SK-N-SH (cell line): Measurements from ENCODE around the gene CLEC17A. TPM values are rescaled to one million over a fixed set of nuclear protein-coding genes. Genes with fewer than 3 reads are reported as not detected.

Experiments
- CTCF ChIA-PET: fragments of 300-600, 350-600 bp; formaldehyde crosslinking; extraction: SDS; loops from one replicate; lab custom pipeline; 2021; lab: Yijun Ruan, JAX
- POLR2A ChIA-PET: fragments of 350-600 bp; sonication (Branson Sonifier 250); formaldehyde crosslinking; extraction: SDS; loops from one replicate; lab custom pipeline; 2020; ENCODE audit warnings: antibody characterized with exemption, inconsistent platforms; lab: Yijun Ruan, JAX
- DNase-seq: peaks from one replicate; pipeline ENCODE4 v3.0.0; 2012
- H2AFZ ChIP-seq: fragments of 200-600 bp; sonication (generic); 2 replicates; pipeline ENCODE4 v1.8.1; 2016; ENCODE audit warnings: antibody characterized with exemption, mild to moderate bottlenecking, low read depth
- H3F3A ChIP-seq: fragments of 200-600 bp; sonication (generic); replicated peaks from 2 replicates; pipeline ENCODE3; 2016; ENCODE audit warnings: antibody characterized with exemption, mild to moderate bottlenecking; ENCODE audit not compliant: insufficient read depth
- H3K27ac ChIP-seq, 2 experiments: fragments of 200-500 bp in 1 of 2; fragments of 200-600 bp in 1 of 2; sonication (Bioruptor generic) in 1 of 2; sonication (generic), shearing (Covaris generic) in 1 of 2; 2 replicates each; pipeline versions ENCODE4 v1.5.1 to v1.6.1; 2014 to 2016; ENCODE audit warnings: low read depth in 2 of 2, inconsistent platforms in 1 of 2, low read length in 1 of 2, mild to moderate bottlenecking in 1 of 2, mixed read lengths in 1 of 2
- H3K27me3 ChIP-seq: fragments of 200-600 bp; sonication (generic), shearing (Covaris generic); 2 replicates; pipeline ENCODE4 v1.6.1; 2016; ENCODE audit warnings: mixed run types; ENCODE audit not compliant: insufficient read depth
- H3K36me3 ChIP-seq, 2 experiments: fragments of 200-500 bp in 1 of 2; fragments of 200-600 bp in 1 of 2; sonication (Bioruptor generic) in 1 of 2; sonication (generic) in 1 of 2; replicated peaks in 1 of 2; 2 replicates each; pipeline versions ENCODE3 to v1.5.1; 2014 to 2016; ENCODE audit warnings: low read length in 1 of 2, mild to moderate bottlenecking in 1 of 2; ENCODE audit not compliant: insufficient read depth in 2 of 2, control insufficient read depth in 1 of 2
- H3K4me1 ChIP-seq, 2 experiments: fragments of 200-500 bp in 1 of 2; fragments of 200-600 bp in 1 of 2; sonication (Bioruptor generic) in 1 of 2; sonication (generic), shearing (Covaris generic) in 1 of 2; 2 replicates each; pipeline versions ENCODE4 v1.5.1 to v1.6.1; 2014 to 2016; ENCODE audit warnings: low read depth in 1 of 2, low read length in 1 of 2, mixed run types in 1 of 2; ENCODE audit not compliant: insufficient read depth in 2 of 2, control insufficient read depth in 1 of 2
- H3K4me2 ChIP-seq: fragments of 200-600 bp; sonication (generic), shearing (Covaris generic); 2 replicates; pipeline ENCODE4 v1.6.1; 2017; ENCODE audit warnings: mixed run types
- H3K4me3 ChIP-seq, 2 experiments: fragments of 200-500 bp in 1 of 2; fragments of 200-600 bp in 1 of 2; sonication (Bioruptor generic) in 1 of 2; sonication (generic), shearing (Covaris generic) in 1 of 2; 2 replicates each; pipeline versions ENCODE4 v1.5.1 to v1.8.1; 2014 to 2016; ENCODE audit warnings: low read depth in 2 of 2, inconsistent platforms in 1 of 2, low read length in 1 of 2, mild to moderate bottlenecking in 1 of 2, mixed read lengths in 1 of 2, moderate library complexity in 1 of 2
- H3K79me2 ChIP-seq: fragments of 200-600 bp; sonication (generic); 2 replicates; pipeline ENCODE4 v1.8.1; 2017; ENCODE audit warnings: mild to moderate bottlenecking; ENCODE audit not compliant: insufficient read depth
- H3K9ac ChIP-seq: fragments of 200-600 bp; sonication (generic); 2 replicates; pipeline ENCODE4 v1.6.1; 2017; ENCODE audit warnings: mixed run types
- H3K9me2 ChIP-seq: fragments of 200-600 bp; sonication (generic); 2 replicates; pipeline ENCODE4 v1.6.1; 2017; ENCODE audit warnings: mixed run types
- H3K9me3 ChIP-seq: fragments of 200-600 bp; sonication (generic); 2 replicates; pipeline ENCODE4 v1.6.1; 2017; ENCODE audit warnings: mixed run types, mild to moderate bottlenecking, moderate library complexity
- H4K20me1 ChIP-seq: fragments of 200-600 bp; sonication (generic); 2 replicates; pipeline ENCODE4 v1.6.1; 2017; ENCODE audit warnings: mild to moderate bottlenecking, mixed run types; ENCODE audit not compliant: insufficient read depth
- CHD2 ChIP-seq: fragments of 150-350 bp; IDR thresholded peaks from 2 replicates; pipeline ENCODE4 v1.6.1; 2018; ENCODE audit warnings: low read length; ENCODE audit not compliant: partially characterized antibody
- EP300 ChIP-seq, 2 experiments: IDR thresholded peaks; 2 replicates each; pipeline versions ENCODE4 v1.4.0 to v1.6.1; 2012; ENCODE audit warnings: borderline replicate concordance in 1 of 2, low read depth in 1 of 2, low read length in 1 of 2
- EZH2phosphoT487 ChIP-seq: fragments of 200-600 bp; sonication (generic); IDR thresholded peaks from 2 replicates; pipeline ENCODE4 v1.6.1; 2017; ENCODE audit warnings: low read depth, mixed run types, mild to moderate bottlenecking, antibody characterized with exemption, moderate library complexity, borderline replicate concordance
- FOXJ3 ChIP-seq: sonication (generic); formaldehyde crosslinking; IDR thresholded peaks from 2 replicates; pipeline ENCODE4 v1.5.1; 2020; ENCODE audit warnings: mild to moderate bottlenecking, missing genetic modification reagents
- FOXM1 ChIP-seq: IDR thresholded peaks from 2 replicates; pipeline ENCODE4 v1.4.0; 2012; ENCODE audit warnings: low read depth, mild to moderate bottlenecking
- GATA2 ChIP-seq: sonication (generic); formaldehyde crosslinking; IDR thresholded peaks from 2 replicates; pipeline ENCODE4 v1.5.0; 2020; ENCODE audit warnings: mild to moderate bottlenecking, missing genetic modification reagents
- JUND ChIP-seq: IDR thresholded peaks from 2 replicates; pipeline ENCODE4 v1.4.0; 2012
- MEF2A ChIP-seq: IDR thresholded peaks from 2 replicates; pipeline ENCODE4 v1.4.0; 2012; ENCODE audit warnings: low read depth, borderline replicate concordance
- NRF1 ChIP-seq: IDR thresholded peaks from 2 replicates; pipeline ENCODE4 v1.6.1; 2012; ENCODE audit warnings: low read depth, mild to moderate bottlenecking, low read length
- RCOR1 ChIP-seq: fragments of 150-350 bp; IDR thresholded peaks from 2 replicates; pipeline ENCODE4 v1.6.1; 2017; ENCODE audit warnings: antibody characterized with exemption, low read length
- SIN3A ChIP-seq: IDR thresholded peaks from 2 replicates; pipeline ENCODE4 v1.6.1; 2012; ENCODE audit warnings: low read depth, mild to moderate bottlenecking, low read length, moderate library complexity, borderline replicate concordance
- TEAD4 ChIP-seq: IDR thresholded peaks from 2 replicates; pipeline ENCODE4 v1.4.0; 2012; ENCODE audit warnings: mild to moderate bottlenecking, borderline replicate concordance; ENCODE audit not compliant: insufficient read depth
- YY1 ChIP-seq: IDR thresholded peaks from 2 replicates; pipeline ENCODE4 v1.4.0; 2012; ENCODE audit warnings: low read depth, mild to moderate bottlenecking
- WGBS: methylation state at CpG from one replicate; pipeline ENCODE4 v1.1.6; 2017; ENCODE audit warnings: low lambda C conversion rate; 5-methylcytosine and 5-hydroxymethylcytosine counted together
- polyA plus RNA-seq, 3 experiments: library from polyadenylated mRNA; depleted of rRNA; stranded (reverse); fragments of >200 nt; gene quantifications; 2 replicates each; pipeline ENCODE4 v1.2.3, GENCODE V29; 2012
- TF ChIP-seq, protein P1 (sequence below): IDR thresholded peaks from 2 replicates; pipeline ENCODE4; 2012

The CLEC17A gene
- polyA plus RNA-seq, 1 of the 3 experiments (the other 2 are of a cell fraction), result not detected

DNA sequence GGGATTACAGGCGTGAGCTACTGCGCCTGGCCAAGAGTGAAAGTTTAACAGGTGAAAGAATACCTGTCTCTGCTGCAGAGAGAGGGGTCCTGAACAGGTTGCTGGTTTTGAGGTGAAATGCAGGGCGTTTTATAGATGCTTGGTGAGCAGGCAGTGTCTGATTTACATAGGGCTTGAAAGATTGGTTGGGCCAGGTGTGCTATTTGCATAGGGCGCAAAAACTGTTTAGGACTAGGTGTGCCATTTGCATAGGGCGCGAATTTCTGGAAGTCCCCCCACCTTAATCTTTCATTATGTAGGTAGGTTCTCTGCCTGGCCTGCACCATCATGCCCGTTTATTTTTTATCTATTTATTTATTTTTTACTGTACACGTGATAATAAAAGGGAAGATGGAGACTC lies 6.5 kb upstream of the CLEC17A start:
- no peak overlapping the region for H3K9ac ChIP-seq
- WGBS, result 60% methylated on average over 8 of the region's 8 CpGs
- H3K27ac ChIP-seq, result no peak overlapping the region
- H3K27me3 ChIP-seq, result peaks cover 5% of the 10 kb centered on the region; the same call in 1 of the 2 replicates
- no peaks in the 10 kb centered on the region for H3K36me3 ChIP-seq
- no peak overlapping the region for H3K4me2 ChIP-seq
- no peak overlapping the region for H3K4me3 ChIP-seq
- no peak overlapping the region for H2AFZ ChIP-seq
- peaks cover 5% of the 10 kb centered on the region for H3K79me2 ChIP-seq
- CTCF ChIA-PET, result interaction anchor here (0.7 to 2.4 kb wide), 3 partner anchors 16 to 110 kb away, joined by 3 to 7 read pairs (median 5); no protein-coding TSS in a partner anchor
- DNase-seq, result no peak
- H3K9me3 ChIP-seq, result no peaks in the 10 kb centered on the region
- H3K9me2 ChIP-seq, result no peaks in the 10 kb centered on the region
- no peak for TF ChIP-seq MEF2A
- TF ChIP-seq TEAD4, result no peak
- TF ChIP-seq GATA2 (CRISPR knock-in tag), result no peak
- TF ChIP-seq SIN3A, result no peak
- no peak for TF ChIP-seq FOXJ3
- TF ChIP-seq, protein P1, sequence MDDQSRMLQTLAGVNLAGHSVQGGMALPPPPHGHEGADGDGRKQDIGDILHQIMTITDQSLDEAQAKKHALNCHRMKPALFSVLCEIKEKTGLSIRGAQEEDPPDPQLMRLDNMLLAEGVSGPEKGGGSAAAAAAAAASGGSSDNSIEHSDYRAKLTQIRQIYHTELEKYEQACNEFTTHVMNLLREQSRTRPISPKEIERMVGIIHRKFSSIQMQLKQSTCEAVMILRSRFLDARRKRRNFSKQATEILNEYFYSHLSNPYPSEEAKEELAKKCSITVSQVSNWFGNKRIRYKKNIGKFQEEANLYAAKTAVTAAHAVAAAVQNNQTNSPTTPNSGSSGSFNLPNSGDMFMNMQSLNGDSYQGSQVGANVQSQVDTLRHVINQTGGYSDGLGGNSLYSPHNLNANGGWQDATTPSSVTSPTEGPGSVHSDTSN, result no peak
- no peak for TF ChIP-seq CHD2
- TF ChIP-seq EP300 (IDR thresholded peaks at IDR 0.05; ENCODE audit: borderline replicate concordance in 1 of 2, low read depth in 1 of 2, low read length in 1 of 2), result no peak
- no peak for TF ChIP-seq YY1
- no peak for TF ChIP-seq EZH2phosphoT487
- TF ChIP-seq RCOR1, result no peak
- TF ChIP-seq FOXM1, result no peak
- TF ChIP-seq JUND, result no peak
- no peak for TF ChIP-seq NRF1
- TF ChIP-seq, all 33 proteins: peak for 0
- Histone ChIP-seq H3F3A (no peaks in the 10 kb centered on the region), H4K20me1 (no peaks in the 10 kb centered on the region), H3K4me1 (no peaks in the 10 kb centered on the region)
- POLR2A ChIA-PET, result interaction anchor here (0.6 kb wide), 1 partner anchor 118 kb away, joined by 4 read pairs; no protein-coding TSS in a partner anchor

DNA sequence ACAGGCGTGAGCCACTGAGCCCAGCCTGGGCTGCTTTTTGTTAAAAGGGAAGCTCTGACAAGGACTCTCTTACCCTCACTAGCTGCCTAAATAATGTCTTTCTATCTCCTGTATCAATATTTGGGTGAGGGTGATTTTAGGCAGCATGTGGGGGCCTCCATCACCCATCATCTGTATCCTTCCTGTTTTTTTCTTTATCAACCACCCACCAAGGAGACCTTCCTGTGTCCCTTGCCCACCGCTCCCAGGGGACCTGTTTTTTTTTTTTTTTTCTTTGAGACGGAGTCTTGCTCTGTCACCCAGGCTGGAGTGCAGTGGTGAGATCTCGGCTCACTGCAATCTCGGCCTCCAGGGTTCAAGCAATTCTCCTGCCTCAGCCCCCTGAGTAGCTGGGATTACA lies 5.6 kb upstream of the CLEC17A start:
- H3K27me3 ChIP-seq, result peaks cover 5% of the 10 kb centered on the region; the same call in 1 of the 2 replicates
- no peaks in the 10 kb centered on the region for H3K4me1 ChIP-seq
- H3K9ac ChIP-seq, result no peak overlapping the region
- no peak overlapping the region for H3K4me2 ChIP-seq
- no peaks in the 10 kb centered on the region for H3K36me3 ChIP-seq
- no peak for DNase-seq
- no peak overlapping the region for H3K4me3 ChIP-seq
- WGBS, result 38% methylated on average over 5 of the region's 5 CpGs
- no peak for TF ChIP-seq EP300 (IDR thresholded peaks at IDR 0.05; ENCODE audit: borderline replicate concordance in 1 of 2, low read depth in 1 of 2, low read length in 1 of 2)
- TF ChIP-seq EZH2phosphoT487, result no peak
- TF ChIP-seq FOXM1, result no peak
- ChIA-PET POLR2A (interaction anchor here (0.6 kb wide), 1 partner anchor 117 kb away, joined by 4 read pairs; no protein-coding TSS in a partner anchor), CTCF (interaction anchor here (0.7 to 2.4 kb wide), 4 partner anchors 16 to 109 kb away, joined by 3 to 7 read pairs (median 4); no protein-coding TSS in a partner anchor)
- no peaks in the 10 kb centered on the region for H3K79me2 ChIP-seq
- H4K20me1 ChIP-seq, result no peaks in the 10 kb centered on the region
- H3K9me2 ChIP-seq, result no peaks in the 10 kb centered on the region
- H2AFZ ChIP-seq, result no peak overlapping the region
- no peak overlapping the region for H3K27ac ChIP-seq
- H3K9me3 ChIP-seq, result no peaks in the 10 kb centered on the region
- no peaks in the 10 kb centered on the region for H3F3A ChIP-seq
